ENCODE results near the gene STK40. TPM values are rescaled to one million over a fixed set of nuclear protein-coding genes. Genes with fewer than 3 reads are reported as not detected.

The STK40 gene
- total RNA-seq, 1 experiment from 2014 or later, result 26.2 TPM

- Histone ChIP-seq H2AFZ (ENCODE audit: low read length) (no peak overlapping the region), H3K18ac (ENCODE audit: insufficient read length, low read depth, low read length) (no peak overlapping the region), H3K27ac (ENCODE audit: insufficient read length, low read depth, low read length) (no peak overlapping the region), H2BK20ac (ENCODE audit: low read depth, low read length, poor library complexity, severe bottlenecking) (no peak overlapping the region), H3K14ac (ENCODE audit: insufficient read depth, low read length) (no peak overlapping the region), H3K56ac (ENCODE audit: insufficient read length, low read depth, low read length) (no peak overlapping the region), H3T11ph (ENCODE audit: low read length) (no peak overlapping the region), H3K9me3 (ENCODE audit: control insufficient read depth, low read depth, low read length) (no peaks in the 10 kb centered on the region), H3K79me2 (ENCODE audit: insufficient read depth, low read length) (peaks cover 1% of the 10 kb centered on the region; the same call in 1 of the 2 replicates), H2AK5ac (ENCODE audit: insufficient read length, low read length) (no peak overlapping the region), H3K23me2 (ENCODE audit: insufficient read length, low read depth, low read length, poor library complexity, severe bottlenecking) (no peaks in the 10 kb centered on the region), H3K4me2 (ENCODE audit: insufficient read depth, insufficient read length, low read length) (no peak overlapping the region), H3K9ac (ENCODE audit: extremely low read depth, insufficient read length, low read length) (no peak overlapping the region), H2BK120ac (ENCODE audit: low read depth, low read length, poor library complexity, severe bottlenecking) (no peak overlapping the region), H4K20me1 (ENCODE audit: control insufficient read depth, insufficient read depth, insufficient read length) (no peaks in the 10 kb centered on the region), H4K5ac (ENCODE audit: insufficient read length, low read depth, low read length) (no peak overlapping the region), H3K79me1 (ENCODE audit: insufficient read depth, low read depth, low read length, poor library complexity, severe bottlenecking) (peaks cover 2% of the 10 kb centered on the region), H3K4ac (ENCODE audit: low read depth, low read length) (no peak overlapping the region), H3K4me1 (ENCODE audit: insufficient read depth, low read length) (peaks cover 3% of the 10 kb centered on the region; the same call in 1 of the 2 replicates), H3K27me3 (ENCODE audit: insufficient read depth, low read length) (no peaks in the 10 kb centered on the region), H2BK12ac (ENCODE audit: insufficient read length, low read depth, low read length) (no peak overlapping the region), H2BK5ac (ENCODE audit: insufficient read length, low read length) (no peak overlapping the region), H3K23ac (ENCODE audit: insufficient read length, low read depth, low read length) (no peak overlapping the region), H2BK15ac (ENCODE audit: low read depth, low read length) (no peak overlapping the region), H4K91ac (ENCODE audit: insufficient read length, low read depth, low read length) (no peak overlapping the region), H4K8ac (replicated peaks; ENCODE audit: insufficient read length, low read depth, low read length) (no peak overlapping the region)
- no peak for TF ChIP-seq CTCF (conservative IDR thresholded peaks at IDR 0.05)
- Mint-ChIP-seq H3K9me3 (no peaks in the 10 kb centered on the region), H3K4me1 (peaks cover 22 to 23% of the 10 kb centered on the region in 2 experiments), H3K36me3 (ENCODE audit: insufficient read depth in 1 of 3, low read depth in 3 of 3) (peaks cover 0 to 20% (median 5%) of the 10 kb centered on the region in 3 experiments), H3K4me3 (no peak overlapping the region), H3K27me3 (ENCODE audit: low read depth) (no peaks in the 10 kb centered on the region), H3K27ac (peak overlapping the region in 2 of 3 experiments; percentile 44 to 65; a peak in 2 of 7 replicates)
- WGBS (ENCODE audit: extremely low coverage, insufficient read length, low lambda C conversion rate), result no CpG with 5 or more reads among the region's 1 CpG
- no peak for DNase-seq
Measured at GRCh38 chr1:36365381-36365780, 20.3 kb downstream of the STK40 start.

Measured in H9 (cell line).